Activated CD4-positive, alpha-beta T cell treated with anti-CD3 and anti-CD28 coated beads for 24 hours (primary cell): ENCODE measurements around the gene KIF1B.

Source experiments
- DNase-seq, 2 donors: peaks; one replicate each; pipeline ENCODE4 v3.0.0-alpha.2; 2020; ENCODE audit warnings: low read depth in 2 of 2

KIF1B gene

DNA sequence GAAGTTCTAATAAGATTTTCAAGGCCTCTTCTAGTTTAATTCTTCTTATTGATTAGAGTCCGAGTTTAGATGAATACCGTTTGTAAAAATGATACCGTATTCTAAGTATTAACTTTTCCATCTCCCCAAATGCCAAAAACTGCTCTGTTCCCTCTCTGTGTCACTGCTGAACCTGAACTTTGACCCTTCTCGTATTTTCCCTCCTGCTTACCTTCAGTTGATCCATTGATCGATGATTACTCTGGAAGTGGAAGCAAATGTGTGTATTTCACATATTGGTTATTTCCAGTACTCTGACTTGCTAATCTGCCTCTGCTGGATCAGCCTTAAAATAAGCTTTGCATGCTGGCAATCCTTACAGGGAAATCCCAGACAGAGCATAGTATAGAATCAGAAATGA is 68.5 kb downstream of the KIF1B start:
- DNase-seq = no peak

- DNase-seq = no peak
Measured at GRCh38 chr1:10280439-10281350, 70.3 kb downstream of the KIF1B start.

GRCh38 chr1:10283318-10283984 is 73.1 kb downstream of the KIF1B start:
- peak in 1 of 2 donors; percentile 12 for DNase-seq

- DNase-seq = no peak
Measured at GRCh38 chr1:10286244-10286643, 75.9 kb downstream of the KIF1B start.

GRCh38 chr1:10287023-10287645 is 76.8 kb downstream of the KIF1B start:
- no peak for DNase-seq

DNA sequence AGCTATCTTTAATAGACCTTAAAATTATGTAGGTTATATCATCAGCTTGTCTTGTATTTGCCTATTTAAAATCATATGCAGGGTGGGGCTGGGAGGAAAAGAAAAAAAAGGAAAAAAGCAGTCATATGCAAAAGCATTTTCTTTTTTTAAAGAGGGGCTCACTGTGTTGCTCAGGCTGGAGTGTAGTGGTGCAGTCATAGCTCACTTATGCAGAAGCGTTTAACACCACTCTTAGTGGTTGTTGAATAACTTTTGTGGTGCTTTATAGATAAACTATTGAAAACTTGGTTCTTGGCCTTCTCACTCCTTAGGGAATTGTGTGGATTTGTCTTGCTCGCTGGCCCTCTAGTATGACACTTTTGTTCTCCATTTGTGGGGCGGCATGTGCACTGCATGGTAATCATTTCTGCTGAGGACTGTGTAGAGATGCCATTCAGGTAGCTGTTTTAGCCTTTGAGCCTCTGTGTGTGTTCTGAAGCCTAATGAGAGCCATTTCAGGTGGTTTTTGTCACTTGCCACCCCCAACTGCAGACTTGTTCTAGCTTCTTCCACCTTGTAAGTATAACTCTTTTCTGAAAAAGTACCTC is 77.8 kb downstream of the KIF1B start:
- DNase-seq = no peak

DNA sequence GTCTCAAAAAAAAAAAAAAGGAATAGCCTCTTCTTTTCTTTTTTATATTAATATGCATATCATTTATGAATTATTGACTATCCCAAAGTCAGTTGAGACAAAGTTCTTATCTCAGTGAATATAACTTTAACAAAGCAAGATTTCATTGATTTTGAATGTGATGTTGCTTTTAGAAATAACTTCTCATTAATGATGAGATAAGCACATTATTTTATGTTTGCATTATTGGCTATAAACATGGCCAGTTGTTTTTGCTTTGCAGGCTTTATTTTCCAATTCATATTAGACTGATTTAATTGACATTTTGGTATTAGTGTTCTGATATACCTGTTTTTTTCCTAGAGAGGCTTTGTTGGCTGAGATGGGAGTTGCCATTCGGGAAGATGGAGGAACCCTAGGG is 81.3 kb downstream of the KIF1B start:
- no peak for DNase-seq

DNA sequence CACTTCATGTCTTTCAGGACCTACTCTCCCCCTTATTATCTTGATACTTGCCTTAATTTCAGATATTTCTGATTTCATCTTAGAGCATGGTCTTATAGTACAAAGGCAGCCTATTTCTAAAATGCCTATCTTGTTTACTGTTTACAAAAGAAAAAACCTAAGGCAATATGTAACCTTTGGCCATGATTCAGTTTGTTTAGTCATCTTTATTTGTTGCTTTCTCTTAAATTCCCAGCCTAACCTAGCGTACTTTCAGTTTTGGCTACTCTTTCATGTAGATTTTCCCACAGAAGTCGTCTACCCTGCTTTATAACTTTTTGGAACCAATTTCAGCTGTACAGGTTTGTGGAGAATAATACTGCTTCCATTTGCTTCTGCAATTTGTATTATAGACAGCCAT is 81.8 kb downstream of the KIF1B start:
- no peak for DNase-seq

DNA sequence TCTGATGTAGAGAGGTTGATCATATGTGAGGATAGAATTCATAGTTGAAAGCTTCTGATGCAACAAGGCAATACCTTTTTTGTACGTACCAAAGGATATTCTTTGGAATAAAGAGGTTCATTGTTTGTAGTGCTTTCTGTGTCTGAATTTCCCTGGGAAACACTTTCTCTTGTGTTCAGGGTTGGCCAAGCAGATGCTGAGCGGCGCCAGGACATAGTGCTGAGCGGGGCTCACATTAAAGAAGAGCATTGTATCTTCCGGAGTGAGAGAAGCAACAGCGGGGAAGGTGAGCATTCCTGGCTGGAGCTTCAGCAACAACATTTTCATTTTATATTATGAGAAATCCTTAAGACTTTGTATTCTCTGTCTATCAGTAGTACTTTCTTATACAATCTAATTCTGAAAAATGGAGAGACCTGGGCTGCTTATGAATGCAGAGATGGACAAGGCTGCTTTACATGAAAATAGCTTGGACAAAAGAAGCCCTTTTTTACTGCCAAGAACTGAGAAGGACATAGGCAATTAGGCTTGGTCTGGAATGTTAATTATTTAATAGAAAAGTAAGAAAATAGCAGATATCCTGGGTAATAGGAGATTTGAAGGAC is 85.2 kb downstream of the KIF1B start:
- no peak for DNase-seq

GRCh38 chr1:10299151-10299550 is 88.8 kb downstream of the KIF1B start:
- DNase-seq = no peak

- DNase-seq = no peak
Measured at GRCh38 chr1:10302416-10302815, 92.0 kb downstream of the KIF1B start.

GRCh38 chr1:10304295-10304694 is 93.9 kb downstream of the KIF1B start:
- DNase-seq = no peak

DNA sequence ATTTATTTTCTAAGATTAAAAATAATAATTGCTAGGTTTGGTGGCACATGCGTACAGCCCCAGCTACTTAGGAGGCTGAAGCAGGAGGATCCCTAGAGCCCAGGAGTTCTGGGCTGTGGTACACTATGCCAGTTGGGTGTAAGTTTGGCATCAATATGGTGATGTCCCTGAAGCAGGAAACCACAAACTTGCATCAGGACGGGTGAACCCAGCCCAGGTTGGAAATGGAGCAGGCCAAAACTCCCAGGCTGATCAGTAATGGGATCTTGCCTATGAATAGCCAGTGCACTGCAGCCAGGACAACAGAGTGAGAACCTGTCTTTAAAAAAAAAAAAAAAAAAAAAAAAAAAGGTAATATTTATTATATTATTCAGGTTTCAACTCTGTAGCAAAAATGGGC is 96.1 kb downstream of the KIF1B start:
- DNase-seq = no peak

- DNase-seq = no peak
Measured at GRCh38 chr1:10308001-10308400, 97.6 kb downstream of the KIF1B start.

- no peak for DNase-seq
Measured at GRCh38 chr1:10309243-10310011, 99.1 kb downstream of the KIF1B start.

DNA sequence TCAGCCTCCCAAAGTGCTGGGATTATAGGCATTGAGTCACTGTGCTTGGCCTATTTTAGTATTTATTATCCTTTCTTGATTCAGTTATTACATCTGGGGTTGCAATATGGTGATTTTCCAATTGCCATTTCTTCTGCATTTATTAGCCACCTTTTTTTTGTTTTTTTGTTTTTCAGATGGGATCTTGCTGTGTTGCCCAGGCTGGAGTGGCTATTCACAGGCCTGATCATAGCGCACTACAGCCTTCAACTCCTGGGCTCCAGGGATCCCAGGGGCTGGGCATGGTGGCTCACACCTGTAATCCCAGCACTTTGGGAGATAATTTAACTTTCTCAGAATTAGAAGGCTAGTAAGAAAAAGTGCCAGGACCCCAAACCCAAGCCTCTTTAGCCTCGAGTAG is 106.4 kb downstream of the KIF1B start:
- DNase-seq = no peak

DNA sequence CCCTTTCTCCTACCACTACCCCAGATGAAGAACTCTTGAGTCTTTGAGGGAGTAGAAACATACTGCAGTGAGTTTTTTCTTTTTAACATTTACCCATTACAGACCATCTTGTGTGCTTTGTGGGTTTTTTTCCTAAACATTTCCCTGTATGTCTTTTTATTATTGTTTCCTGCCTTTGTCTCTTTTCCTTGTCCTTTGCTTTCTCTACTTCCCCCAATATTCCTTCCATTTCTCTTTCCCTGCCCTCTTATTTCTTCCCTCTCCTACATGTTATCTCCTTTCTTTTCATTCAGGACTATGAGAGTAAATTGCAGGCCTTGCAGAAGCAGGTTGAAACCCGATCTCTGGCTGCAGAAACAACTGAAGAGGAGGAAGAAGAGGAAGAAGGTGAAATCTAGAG is 109.4 kb downstream of the KIF1B start:
- no peak for DNase-seq

DNA sequence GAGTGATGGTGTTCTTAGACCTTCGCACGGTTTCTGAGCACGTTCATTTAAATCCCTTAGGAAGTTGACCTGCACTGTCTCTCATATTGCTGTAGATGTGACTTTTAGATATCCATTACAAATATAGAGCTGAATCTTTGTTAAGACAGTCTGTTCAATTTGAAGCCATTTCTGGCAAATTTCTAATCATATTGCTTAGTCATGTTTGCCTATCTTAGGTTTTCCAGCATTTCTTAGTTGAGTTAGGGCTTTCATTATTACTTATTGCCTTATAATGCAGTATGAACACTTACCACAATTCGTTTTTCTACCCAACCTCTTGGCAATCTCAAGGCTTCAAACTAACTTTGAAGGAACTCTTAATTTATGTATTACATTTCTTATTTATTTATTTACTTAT is 110.0 kb downstream of the KIF1B start:
- no peak for DNase-seq

GRCh38 chr1:10322821-10323220 is 112.5 kb downstream of the KIF1B start:
- no peak for DNase-seq

- DNase-seq = no peak
Measured at GRCh38 chr1:10324627-10325026, 114.3 kb downstream of the KIF1B start.

DNA sequence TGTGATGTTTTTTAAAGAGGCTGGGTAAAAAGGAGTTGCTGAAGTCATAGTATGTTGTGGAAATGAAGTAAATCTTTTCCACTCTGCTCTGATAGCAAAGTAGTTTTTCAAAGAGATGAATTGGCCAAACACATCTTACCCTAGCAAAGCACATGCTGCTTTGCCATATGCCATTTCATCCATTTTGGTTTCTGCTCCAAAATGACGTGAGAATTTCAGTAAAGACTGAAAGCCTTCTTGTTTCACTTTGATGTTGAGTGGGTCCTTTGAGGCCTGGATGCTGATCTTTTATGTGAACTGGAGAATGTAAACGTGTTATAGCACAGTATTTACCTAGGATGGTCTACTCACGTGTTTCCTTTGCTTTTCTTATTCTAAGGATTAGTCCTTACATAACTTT is 115.2 kb downstream of the KIF1B start:
- DNase-seq = no peak
